Cardiac septum (tissue), 1 donor: ENCODE results near the gene DENND1A. TPM values are rescaled to one million over a fixed set of nuclear protein-coding genes. Genes with fewer than 3 reads are reported as not detected.
"Not testable (repeated sequence)": the region's sequence is repeated elsewhere in the genome, so short reads cannot be mapped to it uniquely, and the experiment has no call there.

Experiments used
- DNase-seq: peaks from one replicate; pipeline ENCODE4 v3.0.0-alpha.2; 2020; ENCODE audit warnings: low spot score
- intact Hi-C: fragments of 100-400 bp; cut with DNase I; formaldehyde crosslinking; loops from one replicate; pipeline ENCODE4 v1.14.0; 2022
- total RNA-seq: library from RNA; stranded (reverse); fragmentation: NEBNext Ultra II Directional; extraction: Animal tissue kit (Norgen Biotek cat#: 25700); gene quantifications from one replicate; pipeline ENCODE4 v1.2.1, GENCODE V29; 2021
- donor health status: DM: no; HTN: no; CAD: no.

DENND1A gene
- total RNA-seq, 1 donor from 2014 or later: 16.0 TPM

GRCh38 chr9:123402981-123403509 lies 526.9 kb downstream of the DENND1A start:
- DNase-seq: no peak
- intact Hi-C loops: loop anchor here (2.0 kb wide), 2 partner anchors 138 to 638 kb away; no protein-coding TSS in a partner anchor

GRCh38 chr9:123401879-123402513 lies 527.9 kb downstream of the DENND1A start:
- DNase-seq: no peak
- intact Hi-C loops: loop anchor here (2.0 kb wide), 2 partner anchors 139 to 639 kb away; no protein-coding TSS in a partner anchor

GRCh38 chr9:123400926-123401503 lies 528.9 kb downstream of the DENND1A start:
- intact Hi-C loops: no loop called here
- no peak for DNase-seq

GRCh38 chr9:123399803-123400378 lies 530.0 kb downstream of the DENND1A start:
- no peak for DNase-seq
- intact Hi-C loops: no loop called here

- DNase-seq, intact Hi-C loops: not testable (repeated sequence)
Measured at GRCh38 chr9:123398938-123399337, 531.0 kb downstream of the DENND1A start.

GRCh38 chr9:123397975-123398374 lies 532.0 kb downstream of the DENND1A start:
- intact Hi-C loops: no loop called here
- no peak for DNase-seq

GRCh38 chr9:123395689-123396511 lies 534.0 kb downstream of the DENND1A start:
- intact Hi-C loops: no loop called here
- DNase-seq: no peak

GRCh38 chr9:123395276-123395688 lies 534.6 kb downstream of the DENND1A start:
- intact Hi-C loops: no loop called here
- DNase-seq: no peak

GRCh38 chr9:123394291-123395235 lies 535.4 kb downstream of the DENND1A start:
- DNase-seq: no peak
- intact Hi-C loops: no loop called here

- no peak for DNase-seq
- intact Hi-C loops: no loop called here
Measured at GRCh38 chr9:123392802-123393201, 537.1 kb downstream of the DENND1A start.

- DNase-seq: no peak
- intact Hi-C loops: no loop called here
Measured at GRCh38 chr9:123391946-123392345, 538.0 kb downstream of the DENND1A start.

GRCh38 chr9:123391233-123391632 lies 538.7 kb downstream of the DENND1A start:
- intact Hi-C loops: no loop called here
- no peak for DNase-seq

- intact Hi-C loops: no loop called here
- no peak for DNase-seq
Measured at GRCh38 chr9:123390337-123391135, 539.4 kb downstream of the DENND1A start.

- intact Hi-C loops: no loop called here
- no peak for DNase-seq
Measured at GRCh38 chr9:123389698-123390097, 540.2 kb downstream of the DENND1A start.

- intact Hi-C loops: no loop called here
- no peak for DNase-seq
Measured at GRCh38 chr9:123389070-123389469, 540.9 kb downstream of the DENND1A start.

- intact Hi-C loops: no loop called here
- no peak for DNase-seq
Measured at GRCh38 chr9:123387686-123388085, 542.2 kb downstream of the DENND1A start.

GRCh38 chr9:123383512-123384170 lies 546.3 kb downstream of the DENND1A start:
- intact Hi-C loops: loop anchor here (2.0 kb wide), 1 partner anchor 29 kb away; no protein-coding TSS in a partner anchor
- DNase-seq: no peak
